ENCODE results near the gene NTM. TPM values are rescaled to one million over a fixed set of nuclear protein-coding genes. Genes with fewer than 3 reads are reported as not detected.

NTM gene
- total and polyA plus RNA-seq, 12 donors, result 0.43 to 3.0 (median 1.3) TPM

- intact Hi-C loops (cut with DNase I), result no loop called here
- ATAC-seq, result no peak
- Histone ChIP-seq H3K27ac (no peak overlapping the region), H3K36me3 (no peaks in the 10 kb centered on the region), H3K9me3 (no peaks in the 10 kb centered on the region), H3K4me1 (no peaks in the 10 kb centered on the region), H3K27me3 (peaks cover 0 to 61% (median 16%) of the 10 kb centered on the region in 7 donors), H3K4me3 (no peak overlapping the region)
- DNase-seq, result no peak
- no peak for TF ChIP-seq CTCF (IDR thresholded peaks at IDR 0.05)
- 84 to 88% methylated on average over 5 to 6 of the region's 6 CpGs for WGBS, 2 donors
Measured at GRCh38 chr11:131849485-131849884, 479.1 kb downstream of the NTM start.

GRCh38 chr11:131850507-131850906, 480.1 kb downstream of the NTM start:
- 53 to 64% methylated on average over 9 of the region's 9 CpGs for whole genome bisulfite sequencing, 2 donors
- Histone ChIP-seq H3K4me3 (no peak overlapping the region), H3K36me3 (no peaks in the 10 kb centered on the region), H3K27me3 (peaks cover 0 to 54% (median 16%) of the 10 kb centered on the region in 7 donors), H3K4me1 (no peaks in the 10 kb centered on the region), H3K27ac (no peak overlapping the region), H3K9me3 (no peaks in the 10 kb centered on the region)
- intact Hi-C loops (cut with DNase I), result no loop called here
- TF ChIP-seq CTCF (IDR thresholded peaks at IDR 0.05), result no peak
- DNase-seq (no peak), ATAC-seq (no peak)

GRCh38 chr11:131851964-131852755, 481.7 kb downstream of the NTM start:
- no peaks in the 10 kb centered on the region for H3K4me1 ChIP-seq
- no peak overlapping the region for H3K4me3 ChIP-seq
- no peak overlapping the region for H3K27ac ChIP-seq
- intact Hi-C loops (cut with DNase I), result no loop called here
- H3K9me3 ChIP-seq, result no peaks in the 10 kb centered on the region
- DNase-seq (no peak), ATAC-seq (no peak)
- WGBS, 2 donors, result 27 to 49% methylated on average over 7 of the region's 7 CpGs
- H3K36me3 ChIP-seq, result no peaks in the 10 kb centered on the region
- TF ChIP-seq CTCF (IDR thresholded peaks at IDR 0.05), result no peak
- peaks cover 0 to 47% (median 16%) of the 10 kb centered on the region in 7 donors for H3K27me3 ChIP-seq

GRCh38 chr11:131852757-131853156, 482.3 kb downstream of the NTM start:
- Histone ChIP-seq H3K4me1 (no peaks in the 10 kb centered on the region), H3K27ac (no peak overlapping the region), H3K36me3 (no peaks in the 10 kb centered on the region), H3K4me3 (no peak overlapping the region), H3K27me3 (peaks cover 0 to 42% (median 13%) of the 10 kb centered on the region in 7 donors), H3K9me3 (no peaks in the 10 kb centered on the region)
- DNase-seq, result no peak
- TF ChIP-seq CTCF (IDR thresholded peaks at IDR 0.05), result no peak
- 92 to 95% methylated on average over 3 of the region's 3 CpGs for WGBS, 2 donors
- intact Hi-C loops (cut with DNase I), result no loop called here
- ATAC-seq, result no peak
